ENCODE results near the gene SMAP2. TPM values are rescaled to one million over a fixed set of nuclear protein-coding genes. Genes with fewer than 3 reads are reported as not detected.

SMAP2 gene
- total and polyA plus RNA-seq, 2 of the 4 experiments (the other 2 are of a cell fraction), result 30.1 to 31.0 TPM

GRCh38 chr1:40394491-40395172, 21.1 kb downstream of the SMAP2 start:
- CTCF ChIA-PET, result interaction anchor here (1.4 kb wide), 1 partner anchor 251 kb away, joined by 4 read pairs; no protein-coding TSS in a partner anchor
- no peaks in the 10 kb centered on the region for H3K27me3 ChIP-seq (ENCODE audit: control insufficient read depth, insufficient read depth, low read length)
- intact Hi-C loops (cut with micrococcal nuclease) (no loop called here), dilution Hi-C loops (cut with HindIII; ENCODE audit: low sequenced_read_pairs, unreplicated experiment) (no loop called here), in situ Hi-C loops (cut with MboI; ENCODE audit: low sequenced_read_pairs) (no loop called here)
- TF ChIP-seq MAFK (IDR thresholded peaks at IDR 0.05; ENCODE audit: low read depth, low read length), result no peak
- TF ChIP-seq NFE2L2 (IDR thresholded peaks at IDR 0.05; ENCODE audit: low read depth, low read length), result no peak
- peak; percentile 38; the same call in 1 of the 2 replicates for TF ChIP-seq FOS (IDR thresholded peaks at IDR 0.05; ENCODE audit: low read depth, low read length)
- no peak for TF ChIP-seq USF2 (IDR thresholded peaks at IDR 0.05; ENCODE audit: low read depth, low read length)
- TF ChIP-seq POLR2A (IDR thresholded peaks at IDR 0.05; ENCODE audit: low read depth, low read length), result peak; percentile 42; the same call in 1 of the 2 replicates
- no peak for TF ChIP-seq BHLHE40 (IDR thresholded peaks at IDR 0.05; ENCODE audit: low read depth, low read length)
- TF ChIP-seq SMC3 (IDR thresholded peaks at IDR 0.05; ENCODE audit: low read depth, low read length), result no peak
- TF ChIP-seq CEBPB (IDR thresholded peaks at IDR 0.05; ENCODE audit: low read depth, low read length), result no peak
- no peaks in the 10 kb centered on the region for H3K36me3 ChIP-seq (ENCODE audit: control insufficient read depth, insufficient read depth, low read length)
- peak overlapping the region; percentile 36; the same call in 1 of the 2 replicates for H3K4ac ChIP-seq (ENCODE audit: low read depth, low read length)
- peaks cover 10% of the 10 kb centered on the region for H3K4me1 ChIP-seq (ENCODE audit: control insufficient read depth, insufficient read depth, low read length)
- H3K4me3 ChIP-seq (ENCODE audit: insufficient read depth, low read depth, low read length), result no peak overlapping the region
- ATAC-seq (ENCODE audit: low read depth) (peak; percentile 38), DNase-seq (peak; percentile 78)
- H2BK120ac ChIP-seq (ENCODE audit: low read depth, low read length), result peak overlapping the region; percentile 74; the same call in 1 of the 2 replicates
- no peak overlapping the region for H4K5ac ChIP-seq (ENCODE audit: low read depth, low read length)
- H3K9me3 ChIP-seq (ENCODE audit: control insufficient read depth, insufficient read depth, low read length), result no peaks in the 10 kb centered on the region
- no peak overlapping the region for H2AK9ac ChIP-seq (replicated peaks; ENCODE audit: low read depth, low read length, poor library complexity)
- peak overlapping the region; percentile 10; the same call in 1 of the 2 replicates for H3K14ac ChIP-seq (replicated peaks; ENCODE audit: low read depth, low read length)
- peak overlapping the region; percentile 41 for H2BK5ac ChIP-seq (ENCODE audit: low read depth, low read length, poor library complexity, severe bottlenecking)
- H3K4me2 ChIP-seq (ENCODE audit: low read depth, low read length), result peak overlapping the region; percentile 27; the same call in 1 of the 2 replicates
- H3K18ac ChIP-seq (ENCODE audit: low read depth, low read length), result peak overlapping the region; percentile 58; the same call in 1 of the 2 replicates
- H3K9ac ChIP-seq (ENCODE audit: low read depth, low read length), result no peak overlapping the region
- H2AFZ ChIP-seq (replicated peaks; ENCODE audit: low read length, poor library complexity), result no peak overlapping the region
- H3K9me1 ChIP-seq (ENCODE audit: insufficient read depth, low read length), result peaks cover 7% of the 10 kb centered on the region
- peaks cover 28 to 82% of the 10 kb centered on the region in 2 experiments for H3K79me1 ChIP-seq (ENCODE audit: low read depth in 1 of 2, low read length in 2 of 2)
- H3K27ac ChIP-seq (ENCODE audit: insufficient read depth, low read length), result peak overlapping the region; percentile 67; the same call in 1 of the 2 replicates
- no CpG with 5 or more reads among the region's 3 CpGs for WGBS, 2 experiments (ENCODE audit: extremely low coverage in 2 of 2, insufficient read length in 1 of 2)
- no TSS peak for BruUV-seq (replicated peaks)
- peak overlapping the region in 1 of 2 experiments; percentile 61; a peak in 2 of 4 replicates for H4K8ac ChIP-seq (ENCODE audit: low read depth in 2 of 2, low read length in 2 of 2)
- 0 out of 2 replicates have a peak overlapping the region, but pooled peaks have one; percentile 27 for H2BK20ac ChIP-seq (ENCODE audit: low read depth, low read length)
- POLR2A ChIA-PET (ENCODE audit: unreplicated experiment), result no interaction called here
- H3K56ac ChIP-seq (ENCODE audit: extremely low read depth, insufficient read depth, low read length), result no peak overlapping the region
- 0 out of 2 replicates have a peak overlapping the region, but pooled peaks have one; percentile 10 for H4K91ac ChIP-seq (ENCODE audit: insufficient read depth, low read depth, low read length)
- peak overlapping the region; percentile 21; the same call in 1 of the 2 replicates for H2AK5ac ChIP-seq (ENCODE audit: low read depth, low read length)
- H2BK15ac ChIP-seq (ENCODE audit: low read depth, low read length), result no peak overlapping the region; the same call in 2 of the 3 replicates
- H4K20me1 ChIP-seq (ENCODE audit: insufficient read depth, low read length), result peaks cover 27% of the 10 kb centered on the region; the same call in 1 of the 2 replicates
- peak overlapping the region; percentile 18; the same call in 1 of the 2 replicates for H3K23ac ChIP-seq (ENCODE audit: low read depth, low read length)

Data from IMR-90 (cell line).